HG02840 (cell line): Measurements from ENCODE around the gene PGAM1.
A peak's percentile ranks its signal among the peaks of the same experiment; 100 is the strongest.
"Not testable (repeated sequence)": the region's sequence is repeated elsewhere in the genome, so short reads cannot be mapped to it uniquely, and the experiment has no call there.

ENCODE experiments used
- ATAC-seq: cut with Tn5 transposase; IDR thresholded peaks from one replicate; pipeline ENCODE4 v1.9.1; 2021; ENCODE audit warnings: mild to moderate bottlenecking, moderate library complexity, moderate number of reproducible peaks; ENCODE audit not compliant: unreplicated experiment, low FRiP score

Gene PGAM1

DNA sequence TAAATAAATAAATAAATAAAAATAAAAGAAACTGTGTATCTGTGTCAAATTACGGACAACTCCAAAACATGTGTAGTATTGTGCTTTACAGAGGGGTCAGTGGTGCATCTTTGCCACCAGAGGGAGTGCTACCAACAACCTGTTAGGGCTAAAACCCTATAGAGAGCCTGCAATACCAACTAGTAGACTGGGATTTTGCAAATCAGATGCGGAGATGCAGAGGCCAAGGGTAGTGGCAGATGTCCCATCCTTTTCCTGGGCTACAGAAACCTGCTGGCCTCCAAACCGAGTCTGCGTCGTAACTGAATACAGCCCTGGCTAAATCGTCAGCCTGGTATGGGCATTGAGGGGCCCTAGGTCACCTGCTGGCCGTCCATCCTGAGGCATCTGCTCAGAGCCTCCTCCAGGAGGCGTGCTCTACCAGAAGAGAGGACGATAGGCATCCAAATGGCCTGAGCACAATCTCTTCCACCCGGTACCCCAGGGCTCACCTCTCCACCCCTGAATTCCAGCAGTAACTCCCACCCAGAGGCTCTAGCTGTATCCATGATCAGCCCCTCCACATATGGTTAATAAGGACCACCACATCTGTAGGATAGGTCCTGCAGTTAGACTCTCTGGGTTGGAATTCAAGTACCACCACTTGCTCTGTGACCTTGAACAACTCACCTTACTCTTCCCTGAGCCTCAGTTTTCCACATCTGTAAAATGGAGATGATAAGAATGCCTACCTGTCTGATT lies 18.6 kb upstream of the PGAM1 start:
- peak; percentile 78 for ATAC-seq

DNA sequence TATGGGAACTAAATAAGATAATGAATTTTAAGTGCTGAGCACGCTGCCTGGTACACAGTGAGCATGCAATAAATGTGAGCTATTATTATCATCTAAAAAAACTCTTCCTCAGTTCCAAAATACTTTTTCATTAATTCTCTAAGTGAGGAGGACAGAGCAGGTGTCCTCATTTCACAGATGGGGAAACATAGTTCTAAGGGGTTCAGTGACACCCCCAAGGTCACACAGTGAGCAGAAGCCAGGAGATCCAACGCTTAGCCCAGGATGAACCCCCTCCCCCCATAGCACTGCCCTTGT lies 18.1 kb upstream of the PGAM1 start:
- ATAC-seq: no peak

DNA sequence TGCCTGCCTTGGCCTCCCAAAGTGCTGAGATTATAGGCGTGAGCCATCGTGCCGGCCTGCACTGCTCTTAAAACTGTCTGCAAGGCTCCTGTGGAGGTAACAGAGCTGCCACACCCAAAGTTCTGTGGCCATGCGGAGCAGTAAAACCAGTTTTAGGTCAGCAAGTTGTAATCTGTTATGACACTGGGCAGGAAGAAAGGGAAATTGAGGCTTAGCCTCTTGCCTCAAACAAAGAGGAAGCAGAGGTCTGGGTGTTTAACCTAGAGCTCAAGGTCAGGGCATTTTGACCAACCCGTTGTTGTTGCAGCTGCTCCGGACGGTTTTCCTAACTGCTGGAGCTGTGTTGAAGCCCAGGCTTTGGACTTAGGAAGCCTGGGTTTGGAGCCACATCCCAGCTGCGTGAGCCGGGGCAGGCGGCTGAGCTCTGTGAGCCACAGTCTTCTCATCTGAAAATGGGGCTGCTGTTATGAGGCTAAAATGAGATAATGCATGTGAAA lies 17.4 kb upstream of the PGAM1 start:
- no peak for ATAC-seq

DNA sequence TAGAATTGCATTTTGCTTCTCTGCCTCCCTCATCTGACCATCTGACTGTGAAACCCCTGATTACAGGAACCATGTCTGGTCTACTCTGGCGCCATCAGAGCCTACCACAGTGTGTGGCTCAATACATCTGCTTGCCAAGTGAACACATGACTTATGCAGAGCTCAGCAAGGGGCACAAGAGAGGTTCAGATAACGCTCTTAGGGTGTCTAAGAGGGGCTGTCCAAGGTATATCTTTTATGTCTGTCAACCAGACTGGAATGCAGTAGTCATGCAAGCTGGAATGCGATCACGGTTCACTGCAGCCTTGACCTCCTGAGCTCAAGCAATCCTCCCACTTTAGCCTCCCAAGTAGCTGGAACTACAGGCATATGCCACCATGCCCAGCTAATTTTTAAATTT lies 14.6 kb upstream of the PGAM1 start:
- no peak for ATAC-seq

DNA sequence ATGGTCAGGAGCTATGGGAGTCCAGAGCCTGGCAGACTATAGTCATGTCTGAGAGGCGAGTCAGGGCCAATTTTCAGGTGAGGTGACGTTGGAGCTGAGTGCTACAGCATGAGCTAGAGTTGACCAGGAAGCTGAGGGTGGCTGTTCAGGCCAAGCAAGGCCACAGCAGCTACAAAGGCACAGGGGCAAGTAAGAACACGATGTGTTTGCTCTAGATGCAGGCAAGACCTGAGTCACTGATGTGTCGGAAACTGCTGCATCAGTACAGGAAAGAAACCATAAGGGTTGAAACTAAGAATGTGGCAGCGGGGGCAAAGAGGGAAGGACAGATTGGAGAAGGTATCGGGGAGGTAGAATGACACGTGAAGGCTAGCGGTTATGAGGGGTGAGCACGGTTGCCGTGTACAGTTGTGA lies 13.1 kb upstream of the PGAM1 start:
- ATAC-seq: no peak

DNA sequence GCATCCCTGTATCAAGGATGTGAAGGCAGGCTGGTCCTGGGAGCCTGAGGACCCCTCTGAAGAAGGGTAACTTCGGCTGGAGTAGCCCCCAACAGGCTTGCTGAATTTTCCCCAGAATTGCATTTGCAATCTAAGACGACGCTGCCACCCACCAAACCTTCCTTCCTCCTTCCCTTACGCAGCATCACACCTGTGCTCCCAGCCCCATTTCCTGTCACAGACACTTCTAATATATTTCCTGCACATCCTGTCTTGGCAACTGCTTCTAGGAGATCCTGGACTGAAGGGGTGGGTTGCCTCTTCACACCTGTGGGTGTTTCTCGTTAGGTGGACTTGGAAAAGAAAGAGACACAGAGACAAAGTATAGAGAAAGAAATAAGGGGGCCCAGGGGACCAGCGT lies 9.4 kb upstream of the PGAM1 start:
- ATAC-seq: no peak

DNA sequence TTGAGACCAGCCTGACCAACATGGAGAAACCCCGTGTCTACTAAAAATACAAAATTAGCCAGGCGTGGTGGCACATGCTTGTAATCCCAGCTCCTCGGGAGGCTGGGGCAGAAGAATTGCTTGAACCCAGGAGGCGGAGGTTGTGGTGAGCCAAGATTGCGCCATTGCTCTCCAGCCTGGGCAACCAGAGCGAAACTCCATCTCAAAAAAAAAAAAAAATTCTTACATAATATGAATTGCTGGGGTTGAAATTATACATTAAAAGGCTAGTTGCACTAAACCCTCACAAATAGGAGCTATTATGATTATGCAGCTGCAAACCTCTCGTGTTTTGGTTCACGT lies 2.3 kb upstream of the PGAM1 start:
- not testable (repeated sequence) for ATAC-seq

DNA sequence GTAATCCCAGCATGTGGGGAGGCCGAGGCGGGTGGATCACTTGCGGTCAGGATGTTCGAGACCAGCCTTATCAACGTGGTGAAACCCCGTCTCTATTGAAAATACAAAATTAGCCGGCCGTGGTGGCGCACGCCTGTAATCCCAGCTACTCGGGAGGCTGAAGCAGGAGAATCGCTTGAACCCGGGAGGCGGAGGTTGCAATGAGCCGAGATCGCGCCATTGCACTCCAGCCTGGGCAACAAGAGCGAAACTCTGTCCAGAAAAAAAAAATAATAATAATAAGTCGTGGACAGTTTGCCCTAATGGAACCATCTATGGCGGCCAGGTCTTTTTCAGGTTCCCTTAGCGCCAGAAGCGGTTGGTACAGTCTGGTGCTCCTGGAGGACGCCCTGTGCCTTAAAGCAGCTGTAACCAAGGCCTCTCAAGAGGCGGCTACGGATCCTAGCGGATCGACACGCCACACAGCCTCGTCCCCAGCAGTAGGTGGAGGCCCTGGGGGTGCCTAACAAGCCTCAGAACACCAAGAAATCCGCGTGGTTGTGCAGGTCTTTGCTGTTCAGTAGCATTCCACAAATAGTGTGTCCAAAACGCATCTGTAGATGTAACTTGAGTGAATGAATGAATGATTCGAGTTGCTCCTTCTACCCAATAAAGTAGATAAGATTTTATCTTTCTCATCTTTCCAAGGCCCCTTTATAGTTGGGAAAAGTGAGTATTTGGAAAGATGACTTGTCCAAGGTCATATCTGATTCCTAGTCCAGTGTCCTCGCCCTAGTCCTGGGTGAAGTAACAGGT lies 982 bp downstream of the PGAM1 start:
- ATAC-seq: no peak

DNA sequence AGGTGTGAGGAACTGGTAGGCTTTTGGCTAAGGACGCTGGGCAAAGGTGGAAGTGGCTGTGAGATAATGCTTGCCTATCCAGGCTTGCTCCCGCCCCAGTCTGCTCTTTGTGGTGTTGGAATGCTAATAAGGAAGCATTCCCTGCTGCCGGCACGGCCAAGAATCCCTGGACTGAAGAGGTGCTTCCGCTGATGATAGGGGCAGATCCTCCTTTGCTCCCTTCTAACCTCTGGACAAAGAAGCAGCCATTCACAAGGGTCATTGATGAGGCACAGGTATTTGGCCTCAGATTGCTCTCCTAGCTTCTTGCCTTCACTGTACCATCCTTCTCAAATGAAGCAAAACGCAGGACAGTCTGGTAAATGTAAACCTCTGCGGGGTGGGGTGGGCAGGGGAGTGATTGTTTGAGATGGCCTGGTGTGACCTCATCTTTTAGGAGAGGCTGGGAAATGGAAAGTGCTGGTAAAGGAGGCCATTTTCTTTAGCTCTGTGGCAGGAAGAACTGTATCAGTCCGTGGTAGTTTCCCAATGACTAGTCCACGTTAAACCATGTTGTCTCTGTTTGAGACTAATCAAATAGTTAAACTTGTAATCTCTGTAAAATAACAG lies 1.7 kb downstream of the PGAM1 start:
- no peak for ATAC-seq

DNA sequence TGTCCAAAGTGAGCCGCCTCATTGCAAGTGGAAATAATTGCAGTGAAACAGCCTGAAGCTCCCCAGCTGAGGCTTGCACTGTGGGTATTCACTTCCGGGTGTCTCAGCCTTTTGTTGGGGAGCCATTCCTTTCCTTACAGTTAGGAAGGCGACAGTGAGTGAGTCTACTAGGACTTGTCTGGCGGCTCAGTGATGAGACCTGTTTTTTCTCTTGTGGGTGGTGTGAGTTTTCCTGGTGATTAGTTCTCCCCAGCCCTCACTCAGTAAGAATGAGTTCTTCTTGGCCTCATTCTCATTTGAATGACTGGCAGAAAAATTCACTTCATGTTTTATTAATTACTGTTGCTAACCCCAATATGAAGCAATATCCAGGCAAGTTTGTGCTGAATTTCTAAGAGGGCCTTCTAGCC lies 2.6 kb downstream of the PGAM1 start:
- ATAC-seq: no peak

DNA sequence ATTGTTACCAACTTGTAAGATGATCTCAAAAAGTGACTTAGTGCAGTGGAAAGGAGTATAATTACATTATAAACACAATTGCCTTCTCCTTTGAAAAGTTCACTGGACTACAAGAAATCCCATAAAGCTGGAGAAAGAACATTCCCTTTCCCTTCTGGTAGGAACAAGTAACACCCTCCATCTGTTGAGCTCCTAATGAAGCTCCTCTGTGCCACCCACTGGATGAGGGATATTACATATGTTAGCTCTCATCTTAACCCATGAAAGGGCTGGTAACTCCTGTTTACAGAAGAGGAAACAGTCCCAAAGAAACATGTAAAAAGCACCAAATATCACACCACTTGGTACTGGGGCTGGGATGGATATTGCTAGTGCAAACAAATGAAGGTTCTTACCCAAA lies 8.1 kb downstream of the PGAM1 start:
- no peak for ATAC-seq

DNA sequence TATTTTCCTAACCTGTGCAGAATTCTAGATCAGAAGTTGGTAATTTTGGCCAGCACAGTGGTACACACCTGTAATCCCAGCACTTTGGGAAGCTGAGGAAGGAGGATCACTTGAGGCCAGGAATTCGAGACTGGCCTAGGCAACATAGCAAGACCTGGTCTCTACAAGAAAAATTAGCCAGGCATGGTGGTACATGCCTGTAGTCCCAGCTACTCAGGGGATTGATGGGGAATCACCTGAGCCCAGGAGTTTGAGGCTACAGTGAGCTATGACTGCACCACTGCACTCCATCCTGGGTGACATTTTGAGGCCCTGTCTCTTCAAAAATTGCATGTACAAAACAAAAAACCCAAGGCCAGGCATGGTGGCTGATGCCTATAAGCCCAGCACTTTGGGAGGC lies 8.6 kb downstream of the PGAM1 start:
- ATAC-seq: no peak

DNA sequence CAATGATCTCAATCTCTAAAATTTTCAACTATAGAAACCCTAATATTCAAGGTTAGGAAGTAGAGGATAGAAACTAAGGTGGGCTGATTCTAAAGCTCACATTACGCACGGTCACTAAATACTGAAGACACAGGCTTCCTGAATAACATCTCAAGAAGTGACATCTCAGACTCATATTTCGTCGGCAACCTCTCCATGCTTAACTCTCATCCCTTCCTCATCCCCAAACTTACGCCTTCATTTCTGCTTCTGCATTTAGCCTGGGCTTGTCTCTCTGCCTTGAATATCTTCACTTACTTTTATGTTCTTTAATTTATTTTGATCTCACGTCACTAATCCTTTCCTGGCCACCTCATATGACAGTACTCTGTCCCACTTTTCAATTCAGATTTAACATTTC lies 9.2 kb downstream of the PGAM1 start:
- no peak for ATAC-seq

DNA sequence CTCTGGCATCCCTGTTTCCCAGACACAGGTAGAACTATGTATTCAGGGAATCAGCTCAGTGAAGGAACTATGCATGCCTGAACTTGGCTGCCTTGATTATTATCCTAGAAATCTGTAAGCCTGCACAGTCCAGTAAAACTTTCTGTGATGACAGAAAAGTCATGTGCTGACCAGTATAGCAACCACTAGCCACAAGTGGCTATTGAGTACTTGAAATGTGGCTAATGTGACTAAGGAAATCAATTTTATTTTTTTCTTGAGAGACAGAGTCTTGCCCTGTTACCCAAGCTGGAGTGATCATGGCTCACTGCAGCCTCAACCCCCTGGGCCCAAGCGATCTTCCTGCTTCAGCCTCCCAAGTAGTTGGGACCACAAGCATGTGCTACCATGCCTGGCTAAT lies 16.3 kb downstream of the PGAM1 start:
- ATAC-seq: no peak

DNA sequence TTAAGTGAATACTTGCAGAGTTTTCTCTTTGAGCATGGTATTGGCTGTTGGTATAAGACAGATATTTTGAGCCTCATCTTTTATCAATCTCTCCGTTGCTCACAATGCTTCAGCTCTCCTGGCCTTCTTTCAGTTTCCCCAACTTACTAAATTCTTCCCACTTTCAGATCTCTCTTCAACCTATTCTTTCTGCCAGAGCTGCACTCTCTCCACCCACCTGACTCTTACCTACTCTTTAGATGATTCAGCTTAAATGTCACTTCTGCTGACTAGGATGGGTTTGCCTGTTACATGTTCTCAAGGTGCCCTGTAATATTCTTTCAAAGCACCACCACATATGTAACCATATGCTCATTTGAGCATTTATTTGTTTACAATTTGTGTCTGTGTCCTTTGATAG lies 18.2 kb downstream of the PGAM1 start:
- no peak for ATAC-seq

DNA sequence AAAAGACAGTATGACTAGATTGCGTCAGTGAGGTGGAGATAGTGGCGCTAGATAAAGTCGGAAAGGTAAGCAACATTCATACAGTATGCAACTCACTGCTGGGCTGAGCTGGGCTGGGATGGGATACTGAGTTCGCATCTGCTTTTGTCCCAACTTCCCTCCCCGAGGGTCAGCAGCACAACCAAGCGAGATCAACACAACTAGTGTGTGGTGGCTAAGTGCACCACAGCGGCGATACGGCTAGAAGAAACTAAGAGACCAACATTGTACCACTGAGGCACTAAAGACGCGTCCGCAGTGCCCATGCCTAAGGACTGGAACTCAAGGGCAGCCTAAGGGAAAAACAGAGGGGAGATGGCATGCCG lies 19.3 kb downstream of the PGAM1 start:
- no peak for ATAC-seq

DNA sequence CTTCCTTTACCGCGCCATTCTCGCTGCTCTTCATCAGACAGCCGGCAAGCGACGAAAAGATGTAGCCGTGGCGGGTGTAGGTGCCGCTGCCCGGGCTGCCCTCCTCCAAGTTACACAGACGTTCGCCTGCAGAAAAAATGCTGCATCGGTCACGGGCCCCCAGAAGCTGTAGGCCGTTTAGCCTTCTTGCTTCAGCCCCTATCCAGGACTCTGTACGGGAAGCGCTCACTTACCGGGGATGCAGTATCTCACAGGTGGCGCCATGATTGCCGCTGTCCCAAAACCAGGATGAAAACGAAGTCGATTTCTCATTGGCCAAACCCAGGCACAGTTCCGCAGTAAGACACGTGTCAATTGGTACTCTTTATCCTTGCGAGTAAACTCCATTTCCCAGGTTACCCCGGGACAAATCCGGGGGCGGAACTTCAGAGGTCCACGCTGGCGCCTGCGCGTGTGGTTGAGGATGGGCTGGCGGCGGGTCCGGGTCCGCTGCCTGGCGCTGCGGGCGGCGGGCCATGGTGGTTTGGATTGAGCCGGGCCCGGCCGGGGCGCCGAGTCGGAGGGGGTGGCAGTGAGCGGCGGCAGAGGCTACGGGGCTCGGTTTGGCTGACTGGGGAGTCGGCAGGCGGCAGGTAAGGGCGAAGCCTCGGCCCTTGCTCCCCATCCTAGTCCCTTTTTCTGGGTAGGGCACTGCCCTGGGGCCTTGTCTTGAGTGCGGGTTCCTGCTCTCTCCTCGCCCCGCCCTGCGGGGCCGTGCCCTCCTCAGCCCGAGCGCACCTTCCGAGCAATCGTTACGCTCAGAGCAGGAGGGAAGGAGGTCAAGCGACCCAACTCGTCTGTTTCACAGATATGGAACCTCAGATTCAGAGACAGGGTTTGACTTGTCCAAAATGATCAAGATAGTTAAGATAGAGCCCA lies 20.0 kb downstream of the PGAM1 start, which contains the start of the genes EXOSC1 and ZDHHC16:
Gene EXOSC1 (minus strand): TSS at position 285 of the 918 bp plus-strand sequence. CDS start 21 bp downstream, at position 264.
Gene ZDHHC16 (plus strand): TSS at position 454 of the 918 bp plus-strand sequence. CDS start 5,501 bp downstream, outside the sequence.
- ATAC-seq: peak; percentile 94

DNA sequence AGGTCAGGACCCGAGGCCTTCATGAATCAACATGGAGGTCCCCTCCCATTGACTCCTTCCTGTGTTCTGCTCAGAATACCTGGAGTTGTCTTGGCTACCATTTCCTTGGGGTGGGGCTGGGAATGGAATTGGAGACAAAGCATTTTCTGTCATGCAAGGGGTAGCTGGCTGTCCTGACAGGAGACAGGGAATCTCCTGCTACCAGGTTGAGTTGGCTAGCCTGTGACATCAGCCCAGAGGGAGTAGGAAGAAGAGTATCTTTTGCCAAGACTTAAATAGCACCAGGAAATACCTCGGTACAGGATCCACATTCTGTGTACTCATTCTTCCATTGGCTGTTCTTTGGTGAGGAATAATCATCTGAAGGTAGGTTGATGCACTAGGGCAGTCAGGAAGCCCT lies 24.8 kb downstream of the PGAM1 start:
- ATAC-seq: no peak

DNA sequence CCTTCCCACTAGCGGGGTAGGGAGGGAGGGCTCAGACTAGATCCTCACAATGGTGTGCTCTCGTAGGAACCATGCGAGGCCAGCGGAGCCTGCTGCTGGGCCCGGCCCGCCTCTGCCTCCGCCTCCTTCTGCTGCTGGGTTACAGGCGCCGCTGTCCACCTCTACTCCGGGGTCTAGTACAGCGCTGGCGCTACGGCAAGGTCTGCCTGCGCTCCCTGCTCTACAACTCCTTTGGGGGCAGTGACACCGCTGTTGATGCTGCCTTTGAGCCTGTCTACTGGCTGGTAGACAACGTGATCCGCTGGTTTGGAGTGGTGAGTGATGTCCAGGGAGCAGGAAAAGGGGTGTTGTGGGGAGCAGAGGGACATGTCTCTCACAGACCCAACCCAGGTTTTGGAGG lies 25.6 kb downstream of the PGAM1 start:
- ATAC-seq: no peak

DNA sequence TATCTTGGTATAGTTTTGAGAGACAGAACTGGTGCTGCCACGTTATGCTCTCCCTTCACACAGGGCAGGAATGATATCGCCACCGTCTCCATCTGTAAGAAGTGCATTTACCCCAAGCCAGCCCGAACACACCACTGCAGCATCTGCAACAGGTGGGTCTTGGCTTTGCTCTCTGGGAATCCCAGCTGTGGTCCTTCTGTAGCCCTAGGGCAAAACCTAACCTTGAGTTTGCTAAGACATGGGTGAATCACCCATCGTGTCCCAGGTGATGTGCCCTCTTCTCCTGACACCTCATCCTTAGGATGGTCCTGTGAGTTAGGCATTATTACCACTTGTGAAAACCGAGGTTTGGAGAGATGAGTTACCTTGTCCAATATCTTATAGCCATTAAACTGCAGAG lies 26.4 kb downstream of the PGAM1 start:
- ATAC-seq: no peak
